Measurements from ENCODE around the gene TPRN. TPM values are rescaled to one million over a fixed set of nuclear protein-coding genes. Genes with fewer than 3 reads are reported as not detected.
"Not testable (repeated sequence)": the region's sequence is repeated elsewhere in the genome, so short reads cannot be mapped to it uniquely, and the experiment has no call there.

TPRN gene
- total RNA-seq, 2 donors from 2014 or later = 13.3 to 19.9 TPM

DNA sequence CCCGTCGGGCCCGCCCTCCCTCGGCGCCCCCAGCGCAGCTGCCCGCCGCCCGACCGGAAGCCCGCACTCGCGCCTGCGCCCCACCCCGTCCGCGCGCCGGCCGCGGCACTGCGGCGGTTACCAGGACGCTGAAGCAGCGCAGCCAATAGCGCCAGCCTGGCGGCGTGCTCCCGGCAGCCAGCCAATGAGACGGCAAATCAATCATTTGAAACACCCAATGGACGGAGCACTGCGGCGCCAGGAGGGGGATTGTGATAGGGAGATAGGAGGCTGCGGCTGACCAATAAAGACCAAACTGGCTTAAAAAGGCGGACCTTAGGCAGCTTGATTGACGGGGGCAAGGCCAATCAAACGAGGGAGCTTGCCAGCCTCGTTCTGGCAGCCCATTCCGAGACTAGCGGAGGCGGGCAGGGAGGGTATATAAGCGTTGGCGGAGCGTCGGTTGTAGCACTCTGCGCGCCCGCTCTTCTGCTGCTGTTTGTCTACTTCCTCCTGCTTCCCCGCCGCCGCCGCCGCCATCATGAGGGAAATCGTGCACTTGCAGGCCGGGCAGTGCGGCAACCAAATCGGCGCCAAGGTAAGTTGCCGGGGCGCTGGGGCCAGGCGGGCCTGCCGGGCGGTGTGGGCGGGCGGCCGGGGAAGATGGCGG lies 40.4 kb upstream of the TPRN start, which contains the start of gene TUBB4B:
Gene TUBB4B (plus strand): TSS at position 447 of the 649 bp plus-strand sequence. CDS start 74 bp downstream, at position 521.
- DNase-seq (peak; percentile 97 to 98), ATAC-seq (replicated peaks in 1 of 2) (peak; percentile 70 to 75)
- peaks cover 32% of the 10 kb centered on the region for H3K4me1 Mint-ChIP-seq (ENCODE audit: low read depth)
- no peaks in the 10 kb centered on the region for H3K27me3 Mint-ChIP-seq (ENCODE audit: low read depth)
- H3K9me3 Mint-ChIP-seq = no peaks in the 10 kb centered on the region
- H3K4me3 Mint-ChIP-seq = peak within 1 kb of the TSS; percentile 88 to 91
- H3K36me3 Mint-ChIP-seq (ENCODE audit: insufficient read depth in 2 of 2) = peaks cover 9 to 11% of the 10 kb centered on the region in 2 donors
- peak within 1 kb of the TSS; percentile 97 for H3K27ac Mint-ChIP-seq

DNA sequence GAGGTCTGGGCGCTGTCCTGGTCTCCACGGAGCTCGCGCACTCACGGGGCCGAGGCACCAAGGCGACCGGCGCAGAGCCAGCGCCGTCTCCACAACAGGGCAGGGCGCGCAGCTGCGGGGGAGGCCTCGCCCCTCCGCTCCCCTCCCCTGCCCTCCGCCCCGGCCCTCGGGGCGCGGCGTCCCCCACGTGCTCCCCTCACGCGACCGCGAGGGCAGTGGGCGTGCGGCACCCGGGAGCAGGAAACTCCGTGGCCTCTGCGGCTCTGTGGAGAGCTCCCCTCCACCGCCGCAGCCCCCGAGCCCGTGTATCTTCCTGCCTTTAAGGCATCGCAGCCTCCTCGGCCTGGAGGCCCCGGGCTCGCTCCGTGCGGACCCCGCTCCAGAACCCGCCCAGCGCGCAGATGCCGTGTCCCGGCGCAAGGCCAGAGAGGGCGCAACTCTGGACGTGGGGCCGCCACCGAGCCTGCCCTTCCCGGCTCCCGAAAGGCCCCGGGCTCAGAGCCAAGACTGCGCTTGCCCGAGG lies 39.8 kb upstream of the TPRN start:
- ATAC-seq (replicated peaks in 1 of 2) (peak; percentile 31 to 36), DNase-seq (peak; percentile 74 to 79)
- H3K9me3 Mint-ChIP-seq = no peaks in the 10 kb centered on the region
- no peak overlapping the region for H3K27ac Mint-ChIP-seq
- H3K4me3 Mint-ChIP-seq = peak overlapping the region; percentile 78 to 91
- no peaks in the 10 kb centered on the region for H3K27me3 Mint-ChIP-seq (ENCODE audit: low read depth)
- peaks cover 32% of the 10 kb centered on the region for H3K4me1 Mint-ChIP-seq (ENCODE audit: low read depth)
- H3K36me3 Mint-ChIP-seq (ENCODE audit: insufficient read depth in 2 of 2) = peaks cover 9 to 11% of the 10 kb centered on the region in 2 donors

DNA sequence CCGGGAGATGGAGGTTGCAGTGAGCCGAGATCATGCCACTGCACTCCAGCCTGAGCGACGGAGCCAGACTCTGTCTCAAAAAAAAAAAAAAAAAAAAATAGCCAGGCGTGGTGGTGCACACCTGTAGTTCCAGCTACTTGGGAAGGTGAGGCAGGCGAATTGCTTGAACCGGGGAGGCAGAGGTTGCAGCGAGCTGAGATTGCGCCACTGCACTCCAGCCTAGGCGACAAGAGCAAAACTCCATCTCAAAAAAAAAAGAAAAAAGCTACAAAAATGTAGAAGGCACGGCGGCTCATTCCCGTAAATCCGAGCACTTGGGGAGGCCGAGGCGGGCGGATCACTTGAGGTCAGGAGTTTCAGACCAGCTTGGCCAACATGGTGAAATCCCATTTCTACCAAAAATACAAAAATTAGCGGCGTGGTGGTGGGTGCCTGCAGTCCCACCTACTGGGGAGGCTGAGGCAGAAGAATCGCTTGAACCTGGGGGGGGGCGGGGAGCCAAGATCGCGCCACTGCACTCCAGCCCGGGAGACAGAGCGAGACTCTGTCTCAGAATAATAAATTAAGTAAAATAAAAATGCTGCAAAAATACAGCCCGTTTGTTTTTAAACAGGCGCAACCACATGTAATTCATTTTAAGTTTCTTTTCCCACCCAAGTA lies 39.1 kb upstream of the TPRN start:
- not testable (repeated sequence) for H3K27me3 Mint-ChIP-seq (ENCODE audit: low read depth); DNase-seq; H3K9me3 Mint-ChIP-seq; ATAC-seq (replicated peaks in 1 of 2)
- peaks cover 32% of the 10 kb centered on the region for H3K4me1 Mint-ChIP-seq (ENCODE audit: low read depth)
- H3K4me3 Mint-ChIP-seq = peak overlapping the region; percentile 78 to 91
- peaks cover 9 to 11% of the 10 kb centered on the region in 2 donors for H3K36me3 Mint-ChIP-seq (ENCODE audit: insufficient read depth in 2 of 2)
- peak overlapping the region; percentile 73 for H3K27ac Mint-ChIP-seq

DNA sequence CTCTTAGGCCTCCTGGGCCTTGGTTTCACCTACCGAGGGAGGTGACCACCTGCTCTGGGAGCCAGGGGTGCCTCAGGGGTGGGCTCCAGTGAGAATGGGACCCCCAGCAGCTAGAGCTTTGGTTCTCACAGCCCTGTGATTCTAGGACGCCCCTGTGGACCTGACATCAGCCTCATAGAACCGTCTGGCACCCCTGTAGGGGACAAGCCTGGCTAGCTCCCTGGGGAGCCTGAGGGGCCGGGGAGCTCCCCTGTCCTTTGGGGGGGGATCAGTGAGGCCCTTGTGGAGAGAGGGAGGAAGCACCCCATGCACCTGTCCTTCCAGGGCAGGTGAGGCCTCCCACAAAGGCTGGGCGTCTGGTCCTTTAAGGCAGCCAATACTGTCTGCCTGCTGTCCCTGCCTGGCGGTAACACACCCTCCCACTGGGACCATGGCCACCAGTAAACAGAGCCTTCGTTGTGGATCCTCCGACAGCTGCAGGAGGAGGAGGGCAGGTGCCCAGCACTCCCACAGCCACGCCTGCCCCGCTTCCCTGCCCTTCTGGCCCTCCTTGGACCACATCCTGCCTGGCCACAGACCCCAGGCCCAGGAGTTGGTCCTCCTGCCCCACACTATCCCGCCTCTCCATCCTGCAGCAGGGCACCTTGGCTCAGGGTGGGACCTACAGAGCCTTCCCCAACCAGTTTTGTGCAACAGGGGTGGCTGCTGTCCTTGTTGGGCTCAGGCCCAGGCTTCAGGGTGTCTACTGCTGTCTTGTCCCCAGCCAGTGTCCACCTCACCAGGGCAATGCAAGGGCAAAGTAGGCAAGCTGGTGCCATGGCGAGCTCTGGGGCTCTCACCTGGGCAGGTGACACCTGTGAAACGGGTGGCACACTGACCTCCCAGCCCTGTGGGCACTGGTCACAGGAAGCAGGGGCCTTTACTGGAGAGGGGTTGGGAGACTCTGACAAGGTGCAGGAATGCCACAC lies 37.5 kb upstream of the TPRN start:
- DNase-seq (no peak), ATAC-seq (replicated peaks in 1 of 2) (no peak)
- Mint-ChIP-seq H3K27me3 (ENCODE audit: low read depth) (no peaks in the 10 kb centered on the region), H3K36me3 (ENCODE audit: insufficient read depth in 2 of 2) (peaks cover 8 to 9% of the 10 kb centered on the region in 2 donors), H3K9me3 (no peaks in the 10 kb centered on the region), H3K27ac (no peak overlapping the region), H3K4me1 (ENCODE audit: low read depth) (peaks cover 18% of the 10 kb centered on the region), H3K4me3 (peak overlapping the region; percentile 18 to 91)

DNA sequence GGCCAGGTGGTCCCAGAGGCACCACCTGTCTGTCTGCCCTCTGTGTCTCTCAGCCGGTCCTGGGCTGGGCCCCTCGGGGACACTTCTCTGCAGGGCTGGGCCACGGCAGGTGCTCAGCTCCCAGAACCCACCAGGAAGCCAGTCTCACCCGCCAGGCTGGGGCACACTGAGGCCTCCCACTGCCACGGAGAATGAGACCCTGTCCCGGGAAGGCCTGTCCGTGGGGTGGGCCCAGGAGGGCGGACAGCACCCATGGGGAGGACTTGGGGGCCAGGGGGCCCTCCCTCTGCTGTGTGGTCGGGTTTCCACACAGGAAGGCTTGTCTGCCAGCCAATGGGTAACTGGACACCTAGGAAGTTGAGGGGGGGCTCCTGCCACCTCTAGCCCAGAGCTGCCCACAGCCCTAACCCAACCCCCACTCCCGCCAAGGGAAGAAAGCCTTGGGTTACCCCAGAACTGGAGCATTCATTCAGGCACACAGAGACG lies 36.4 kb upstream of the TPRN start:
- H3K27me3 Mint-ChIP-seq (ENCODE audit: low read depth) = no peaks in the 10 kb centered on the region
- H3K9me3 Mint-ChIP-seq = no peaks in the 10 kb centered on the region
- H3K27ac Mint-ChIP-seq = no peak overlapping the region
- peaks cover 7% of the 10 kb centered on the region for H3K4me1 Mint-ChIP-seq (ENCODE audit: low read depth)
- no peak for DNase-seq
- H3K4me3 Mint-ChIP-seq = peak overlapping the region; percentile 43 to 52
- ATAC-seq (replicated peaks in 1 of 2) = no peak
- H3K36me3 Mint-ChIP-seq (ENCODE audit: insufficient read depth in 2 of 2) = peaks cover 0 to 4% of the 10 kb centered on the region in 2 donors

DNA sequence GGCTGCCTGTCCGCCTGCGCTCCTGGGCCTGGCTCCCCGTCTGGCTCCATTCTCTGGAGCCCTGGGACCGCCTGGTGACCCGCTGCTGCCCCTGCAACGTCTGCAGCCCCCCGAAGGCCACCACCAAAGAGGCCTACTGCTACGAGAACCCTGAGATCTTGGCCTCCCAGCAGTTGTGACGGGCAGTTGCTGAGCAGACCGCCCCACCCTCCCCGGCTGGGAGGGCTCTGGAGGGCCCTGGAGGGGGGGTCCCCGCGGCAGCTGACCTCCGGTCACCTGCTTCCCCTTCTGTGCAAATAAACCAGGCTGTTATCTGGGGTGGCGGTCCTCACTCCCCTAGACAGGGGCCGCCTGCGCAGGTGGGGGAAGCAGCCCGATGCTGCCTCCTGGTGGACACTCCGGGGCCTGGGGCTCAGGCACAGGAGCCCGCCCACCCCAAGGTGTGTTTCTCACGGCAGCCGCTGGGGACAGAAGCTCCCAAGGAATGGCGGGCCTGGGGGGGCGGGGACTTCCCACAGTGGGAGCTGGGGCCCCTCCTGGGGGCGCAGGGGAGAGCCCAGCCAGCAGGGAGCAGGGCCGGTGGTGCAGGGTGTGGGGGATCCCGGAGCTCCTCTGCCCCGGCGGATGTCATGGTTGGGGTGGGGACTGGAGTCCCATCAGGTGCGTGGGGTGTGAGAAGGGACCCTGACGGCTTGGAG lies 35.8 kb upstream of the TPRN start:
- ATAC-seq (replicated peaks in 1 of 2) (peak; percentile 26 to 35), DNase-seq (peak; percentile 93 to 94)
- Mint-ChIP-seq H3K27me3 (ENCODE audit: low read depth) (no peaks in the 10 kb centered on the region), H3K4me1 (ENCODE audit: low read depth) (peaks cover 7% of the 10 kb centered on the region), H3K36me3 (ENCODE audit: insufficient read depth in 2 of 2) (peaks cover 0 to 4% of the 10 kb centered on the region in 2 donors), H3K4me3 (peak overlapping the region; percentile 43 to 52), H3K27ac (no peak overlapping the region), H3K9me3 (no peaks in the 10 kb centered on the region)

DNA sequence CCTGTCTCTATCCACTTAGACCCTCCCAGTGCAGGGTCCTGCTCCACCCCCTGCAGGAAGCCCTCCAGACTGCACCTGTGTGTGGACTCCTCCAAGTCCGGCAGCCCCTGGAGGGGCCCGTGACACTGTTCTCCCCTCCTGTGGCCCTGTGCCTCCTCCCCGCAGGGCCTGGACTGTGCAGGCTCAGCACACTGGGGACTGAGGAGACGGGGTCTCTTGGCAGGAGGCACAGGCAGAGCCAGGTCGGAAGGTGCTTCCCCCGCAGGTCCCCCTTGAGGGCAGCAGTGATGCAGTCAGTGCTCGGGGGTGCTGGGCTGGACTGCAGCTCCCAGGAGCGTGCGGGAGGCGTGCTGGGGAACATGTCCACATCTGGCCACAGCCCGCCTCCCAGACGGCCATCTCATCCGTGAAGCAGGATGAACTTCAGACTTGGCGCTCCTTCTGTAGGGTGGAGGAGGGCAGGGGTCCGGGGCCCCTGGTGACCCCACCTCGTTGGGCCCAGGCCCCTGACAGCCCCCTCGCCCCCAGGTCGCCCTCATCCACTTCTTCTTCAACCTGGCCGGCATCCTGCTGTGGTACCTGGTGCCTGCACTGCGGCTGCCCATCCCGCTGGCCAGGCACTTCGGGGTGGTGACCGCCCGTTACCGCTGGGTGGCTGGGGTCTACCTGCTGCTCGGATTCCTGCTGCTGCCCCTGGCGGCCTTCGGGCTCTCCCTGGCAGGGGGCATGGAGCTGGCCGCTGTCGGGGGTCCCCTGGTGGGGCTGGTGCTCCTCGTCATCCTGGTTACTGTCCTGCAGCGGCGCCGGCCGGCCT lies 35.1 kb upstream of the TPRN start:
- Mint-ChIP-seq H3K36me3 (ENCODE audit: insufficient read depth in 2 of 2) (no peaks in the 10 kb centered on the region), H3K4me1 (ENCODE audit: low read depth) (peaks cover 7% of the 10 kb centered on the region), H3K27ac (no peak overlapping the region), H3K9me3 (no peaks in the 10 kb centered on the region), H3K4me3 (no peak overlapping the region), H3K27me3 (ENCODE audit: low read depth) (no peaks in the 10 kb centered on the region)
- no peak for DNase-seq
- ATAC-seq (replicated peaks in 1 of 2) = no peak

DNA sequence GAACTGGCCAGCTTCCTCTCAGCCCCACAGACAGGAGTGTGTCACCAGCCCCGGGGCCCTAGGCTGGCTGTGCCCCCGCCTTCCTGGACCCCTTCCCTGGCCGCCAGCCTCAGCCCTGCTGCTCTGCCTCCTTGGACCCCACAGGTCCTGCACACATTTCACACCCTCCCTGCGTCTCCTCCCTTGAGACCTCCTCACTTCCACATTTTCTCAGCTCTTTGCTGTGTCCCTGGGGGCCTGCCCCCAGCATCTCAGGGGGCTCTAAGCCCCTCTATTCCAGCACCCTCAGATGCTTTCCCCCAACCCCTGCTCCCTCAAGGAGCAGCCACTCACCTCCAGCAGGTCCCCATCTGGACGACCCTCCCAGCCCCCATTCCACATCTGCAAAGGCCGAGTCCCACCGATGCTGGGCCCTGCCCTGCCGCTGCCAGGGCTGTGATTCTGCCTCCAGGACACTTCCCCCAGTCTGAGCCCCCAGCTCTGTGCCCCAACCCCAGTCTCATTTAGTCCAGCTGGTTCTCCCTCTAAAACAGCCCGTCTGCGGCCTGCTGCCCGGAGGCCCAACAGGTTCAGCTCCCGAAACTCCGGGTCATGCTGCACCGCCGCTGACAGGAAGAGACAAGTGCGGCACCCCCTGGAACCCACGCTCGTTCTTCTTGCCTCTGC lies 34.4 kb upstream of the TPRN start:
- Mint-ChIP-seq H3K27me3 (ENCODE audit: low read depth) (no peaks in the 10 kb centered on the region), H3K4me1 (ENCODE audit: low read depth) (peaks cover 7% of the 10 kb centered on the region), H3K27ac (no peak overlapping the region), H3K9me3 (no peaks in the 10 kb centered on the region), H3K4me3 (no peak overlapping the region), H3K36me3 (ENCODE audit: insufficient read depth in 2 of 2) (no peaks in the 10 kb centered on the region)
- ATAC-seq (replicated peaks in 1 of 2) (no peak), DNase-seq (no peak)

DNA sequence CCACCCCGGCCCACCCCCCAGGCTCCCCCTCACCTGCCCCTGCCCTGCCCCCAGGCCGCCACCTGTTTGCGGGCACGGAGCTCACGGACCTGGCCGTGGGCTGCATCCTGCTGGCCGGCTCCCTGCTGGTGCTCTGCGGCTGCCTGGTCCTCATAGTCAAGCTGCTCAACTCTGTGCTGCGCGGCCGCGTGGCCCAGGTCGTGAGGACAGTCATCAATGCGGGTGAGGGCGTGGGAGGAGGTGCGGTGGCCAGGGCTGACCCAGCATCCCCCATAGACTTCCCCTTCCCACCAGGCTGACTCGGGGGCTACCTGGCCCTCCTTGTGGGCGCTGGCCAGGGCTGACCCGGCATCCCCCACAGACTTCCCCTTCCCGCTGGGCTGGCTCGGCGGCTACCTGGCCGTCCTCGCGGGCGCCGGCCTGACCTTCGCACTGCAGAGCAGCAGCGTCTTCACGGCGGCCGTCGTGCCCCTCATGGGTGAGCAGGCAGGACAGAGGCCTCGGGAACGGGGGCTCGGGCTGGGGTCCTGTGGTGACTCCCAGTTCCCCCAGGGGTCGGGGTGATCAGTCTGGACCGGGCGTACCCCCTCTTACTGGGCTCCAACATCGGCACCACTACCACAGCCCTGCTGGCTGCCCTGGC lies 33.6 kb upstream of the TPRN start:
- ATAC-seq (replicated peaks in 1 of 2) = no peak
- no peak overlapping the region for H3K27ac Mint-ChIP-seq

DNA sequence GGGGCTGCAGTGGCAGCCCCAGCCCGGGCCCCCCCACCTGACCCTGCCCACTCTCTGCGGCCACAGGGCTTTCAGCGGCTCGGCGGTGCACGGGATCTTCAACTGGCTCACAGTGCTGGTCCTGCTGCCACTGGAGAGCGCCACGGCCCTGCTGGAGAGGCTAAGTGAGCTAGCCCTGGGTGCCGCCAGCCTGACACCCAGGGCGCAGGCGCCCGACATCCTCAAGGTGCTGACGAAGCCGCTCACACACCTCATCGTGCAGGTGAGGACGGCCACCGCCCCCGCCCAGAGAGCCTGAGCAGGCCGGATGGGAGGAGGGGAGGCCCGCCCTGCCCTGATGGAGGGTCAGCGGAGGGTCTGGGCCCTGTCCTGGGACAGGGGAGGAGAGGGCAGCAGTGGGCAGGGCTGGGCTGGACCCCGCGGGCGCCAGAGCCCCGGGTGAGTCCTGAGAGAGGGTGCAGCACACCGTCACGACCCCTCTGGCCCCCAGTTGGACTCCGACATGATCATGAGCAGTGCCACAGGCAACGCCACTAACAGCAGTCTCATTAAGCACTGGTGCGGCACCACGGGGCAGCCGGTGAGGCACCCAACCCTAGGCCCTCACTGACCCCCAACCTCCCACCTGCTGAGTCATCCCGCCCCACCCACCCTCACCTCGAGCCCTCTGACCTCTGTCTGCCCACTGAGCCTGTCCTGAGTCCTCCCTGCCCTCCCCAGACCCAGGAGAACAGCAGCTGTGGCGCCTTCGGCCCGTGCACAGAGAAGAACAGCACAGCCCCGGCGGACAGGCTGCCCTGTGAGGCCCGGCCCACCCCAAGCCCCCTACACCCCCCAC lies 32.8 kb upstream of the TPRN start:
- Mint-ChIP-seq H3K36me3 (ENCODE audit: insufficient read depth in 2 of 2) (no peaks in the 10 kb centered on the region), H3K27me3 (ENCODE audit: low read depth) (no peaks in the 10 kb centered on the region), H3K4me1 (ENCODE audit: low read depth) (no peaks in the 10 kb centered on the region), H3K4me3 (no peak overlapping the region), H3K27ac (no peak overlapping the region), H3K9me3 (no peaks in the 10 kb centered on the region)
- ATAC-seq (replicated peaks in 1 of 2) (no peak), DNase-seq (no peak)

More for the DNA sequence above, 33.6 kb upstream of the TPRN start:
- Mint-ChIP-seq H3K36me3 (ENCODE audit: insufficient read depth in 2 of 2) (no peaks in the 10 kb centered on the region), H3K4me1 (ENCODE audit: low read depth) (peaks cover 6% of the 10 kb centered on the region), H3K27me3 (ENCODE audit: low read depth) (no peaks in the 10 kb centered on the region), H3K9me3 (no peaks in the 10 kb centered on the region), H3K4me3 (no peak overlapping the region)
- DNase-seq = no peak

Measured in activated T-cell treated with anti-CD3 and anti-CD28 coated beads, Interleukin-2, amount 50 U/mL, for 72 hours (primary cell).